ENCODE measurements around the gene ANKRD50. TPM values are rescaled to one million over a fixed set of nuclear protein-coding genes. Genes with fewer than 3 reads are reported as not detected.

Gene ANKRD50
- polyA plus RNA-seq, 1 donor: 65.3 TPM

DNA sequence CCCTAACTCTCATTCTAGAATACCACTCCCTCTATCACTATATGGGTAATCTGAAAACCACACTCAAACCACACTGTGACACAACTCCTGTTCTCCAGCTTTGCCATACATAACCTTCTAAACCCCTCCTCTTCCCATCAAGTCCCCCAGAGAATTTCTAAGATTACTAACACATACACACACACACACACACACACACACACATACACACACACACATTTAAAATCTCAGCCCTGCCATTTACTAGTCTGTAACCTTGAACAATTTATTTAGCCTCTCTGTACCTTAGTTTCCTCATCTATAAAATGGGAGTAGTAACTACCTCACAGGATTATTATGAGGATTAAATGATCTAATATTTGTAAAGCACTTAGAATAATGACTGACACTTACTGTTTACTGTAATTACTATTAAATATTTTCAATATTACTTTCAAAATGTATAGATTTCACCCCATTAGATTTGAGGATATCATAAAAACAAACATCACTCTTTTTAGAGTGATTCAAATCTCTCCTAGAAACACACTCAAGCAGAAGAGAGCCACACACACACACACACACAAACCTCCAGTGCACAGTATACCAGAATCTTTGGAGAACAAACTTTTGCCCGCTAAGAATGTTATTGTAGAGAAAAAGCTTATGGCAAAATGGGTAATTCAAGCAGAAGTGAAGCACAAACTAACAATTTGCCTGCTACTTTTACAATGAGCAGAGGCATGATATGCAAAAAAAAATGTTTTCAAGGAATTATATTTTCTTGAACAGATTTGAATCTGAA, 3.8 kb downstream of the ANKRD50 start:
- DNase-seq: no peak

DNA sequence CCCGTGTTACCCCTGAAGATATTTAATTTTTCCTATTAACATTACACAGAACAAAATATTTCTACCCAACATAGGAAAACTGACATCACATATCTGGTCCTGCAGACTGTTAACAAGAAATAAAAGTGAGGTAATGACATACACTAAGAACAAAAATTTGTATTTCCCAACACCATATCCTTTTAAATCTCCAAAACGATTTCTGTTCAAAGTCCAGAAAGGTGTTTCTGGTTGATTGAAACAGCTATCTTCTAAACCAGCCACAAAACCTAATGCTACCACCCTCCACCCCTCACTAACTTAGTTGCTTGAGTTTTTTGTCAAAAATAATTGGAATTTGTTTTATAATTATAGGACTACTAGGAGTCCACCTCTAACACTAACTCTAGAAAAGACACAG, 7.1 kb downstream of the ANKRD50 start:
- DNase-seq: no peak

DNA sequence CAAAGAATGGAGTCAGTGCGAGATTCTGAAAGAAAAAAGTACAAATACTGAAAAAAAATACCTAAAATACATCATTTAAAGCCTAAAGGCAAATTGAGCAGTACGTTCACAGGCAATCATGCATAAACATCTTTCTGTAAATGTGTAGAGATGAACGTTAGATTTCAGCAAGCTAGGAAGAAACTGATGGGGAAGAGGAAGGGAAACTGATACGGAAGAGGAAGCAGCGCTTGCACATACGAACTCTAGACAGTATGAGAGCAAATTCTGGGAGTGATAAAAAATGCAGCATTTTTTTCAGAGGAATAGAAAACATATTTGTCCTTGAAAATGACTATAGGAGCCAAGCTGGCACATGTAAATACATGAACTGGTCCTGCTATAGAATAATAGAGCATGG, 9.4 kb downstream of the ANKRD50 start:
- DNase-seq: no peak

DNA sequence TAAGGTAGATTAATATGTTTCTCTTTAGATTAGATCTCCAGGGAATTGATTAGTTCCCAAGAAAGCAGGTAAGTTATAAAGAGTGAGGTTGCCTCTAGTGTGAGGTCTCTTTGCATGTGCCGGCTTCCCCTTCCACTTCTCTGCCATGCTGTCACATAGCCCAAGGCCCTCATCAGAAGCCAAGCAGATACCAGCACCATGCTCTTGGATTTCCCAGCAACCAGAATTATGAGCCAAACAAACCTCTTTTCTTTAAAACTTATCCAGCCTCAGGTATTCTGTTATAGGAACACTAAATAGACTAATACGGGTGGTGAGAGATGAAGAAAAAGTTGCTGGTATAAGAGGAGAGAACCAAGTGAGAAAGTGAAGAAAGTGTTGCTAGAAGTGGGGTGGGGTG, 15.1 kb downstream of the ANKRD50 start:
- no peak for DNase-seq

DNA sequence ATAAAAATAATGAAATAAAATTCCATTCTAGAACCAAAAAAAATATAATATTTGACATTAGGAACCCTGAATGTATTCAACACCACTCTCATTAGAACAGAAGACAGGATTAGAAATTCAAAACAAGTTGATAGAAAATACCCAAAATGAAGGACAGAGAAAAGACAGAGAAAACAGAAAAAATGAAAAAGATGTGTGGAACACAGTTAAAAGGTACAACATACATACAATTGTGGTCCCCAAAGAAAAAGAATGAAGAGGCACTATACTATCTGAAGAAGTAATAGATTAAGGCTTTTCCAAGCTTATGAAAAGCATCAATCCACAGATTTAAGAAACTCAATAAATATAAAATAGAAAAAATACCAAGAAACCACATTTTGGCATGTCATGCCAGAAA, 16.4 kb downstream of the ANKRD50 start:
- no peak for DNase-seq

DNA sequence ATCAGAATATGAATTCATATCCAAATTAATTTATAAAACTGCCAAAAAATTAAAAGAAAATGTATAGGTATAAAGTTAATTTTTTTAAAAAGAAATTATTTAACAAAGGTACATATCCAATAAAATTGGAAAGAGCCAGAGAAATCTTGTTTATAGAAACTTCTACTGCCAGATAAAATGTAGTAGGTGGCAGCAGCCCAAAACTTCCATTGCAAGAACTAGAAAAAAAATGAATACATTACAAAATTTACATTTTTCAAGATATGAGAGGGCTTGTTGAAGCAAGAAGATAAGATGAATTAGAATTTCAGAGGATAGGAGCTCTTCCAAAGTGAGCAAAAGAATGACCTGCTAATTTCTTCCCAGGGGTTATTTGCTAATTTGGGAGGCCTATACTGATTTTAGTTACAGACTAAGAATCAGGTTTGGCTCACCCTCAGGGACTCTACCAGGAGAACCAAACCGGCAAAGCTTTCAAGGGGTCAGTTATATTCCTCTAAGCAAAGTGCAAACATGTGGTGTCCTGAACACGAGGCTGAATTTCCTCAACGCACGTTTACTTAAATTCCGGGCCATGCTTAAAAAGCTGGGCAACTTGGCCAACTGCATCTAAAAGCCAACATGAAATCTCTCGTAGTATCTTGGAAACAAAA, 17.5 kb downstream of the ANKRD50 start:
- no peak for DNase-seq

DNA sequence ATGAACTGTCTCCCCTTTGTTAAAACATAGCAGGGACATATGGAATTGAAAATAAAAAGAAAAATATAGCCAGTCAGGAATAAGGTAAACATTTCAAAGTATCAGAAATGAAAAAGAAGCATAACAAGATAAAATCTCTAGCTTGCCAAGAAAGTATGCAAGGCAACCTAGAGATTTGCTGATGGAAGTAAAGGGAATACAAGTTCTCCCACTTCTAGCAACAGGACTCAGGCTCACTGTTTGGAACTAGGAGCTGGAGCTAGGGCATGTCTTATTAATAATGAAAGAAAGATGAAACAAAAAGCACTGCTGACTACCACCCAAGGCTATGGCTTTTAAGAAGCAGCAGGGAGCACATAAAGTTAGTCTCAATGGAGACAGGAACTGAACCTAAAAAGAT, 18.2 kb downstream of the ANKRD50 start:
- DNase-seq: no peak

DNA sequence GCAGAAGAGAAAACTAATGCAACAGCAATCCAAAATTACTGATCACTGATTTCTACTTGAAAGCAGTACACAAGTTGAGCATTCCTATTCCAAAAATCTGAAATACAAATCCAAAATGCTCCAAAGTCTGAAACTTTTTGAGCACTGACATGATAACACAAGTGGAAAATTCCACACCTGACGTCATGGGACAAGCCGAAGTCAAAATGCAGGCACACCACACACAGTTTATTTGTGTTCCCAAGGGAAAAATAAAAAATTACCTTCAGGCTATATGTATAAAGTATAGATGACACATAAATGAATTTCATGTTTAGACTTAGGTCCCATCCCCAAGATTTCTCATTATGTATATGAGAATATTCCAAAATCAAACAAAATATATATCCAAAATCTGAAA, 20.7 kb downstream of the ANKRD50 start:
- no peak for DNase-seq

DNA sequence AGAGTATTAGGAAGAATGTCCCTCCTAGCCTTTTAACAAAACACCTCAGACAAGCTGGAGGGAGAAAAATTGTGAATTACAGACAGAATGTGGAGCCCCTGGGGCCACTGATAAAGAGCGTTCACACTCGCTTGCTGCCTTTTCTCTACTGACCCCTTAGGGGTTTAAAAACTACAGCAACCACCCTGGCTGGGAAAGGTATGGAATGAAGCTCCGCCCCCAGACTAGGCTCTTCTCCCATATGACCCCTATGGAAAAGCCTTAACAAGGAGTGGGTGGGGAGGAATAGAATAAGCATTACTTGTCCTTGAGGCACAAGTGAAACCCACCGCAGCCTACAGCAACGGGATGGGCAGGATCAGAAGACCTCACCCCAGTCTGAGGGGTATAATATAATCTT, 26.3 kb downstream of the ANKRD50 start:
- DNase-seq: no peak

DNA sequence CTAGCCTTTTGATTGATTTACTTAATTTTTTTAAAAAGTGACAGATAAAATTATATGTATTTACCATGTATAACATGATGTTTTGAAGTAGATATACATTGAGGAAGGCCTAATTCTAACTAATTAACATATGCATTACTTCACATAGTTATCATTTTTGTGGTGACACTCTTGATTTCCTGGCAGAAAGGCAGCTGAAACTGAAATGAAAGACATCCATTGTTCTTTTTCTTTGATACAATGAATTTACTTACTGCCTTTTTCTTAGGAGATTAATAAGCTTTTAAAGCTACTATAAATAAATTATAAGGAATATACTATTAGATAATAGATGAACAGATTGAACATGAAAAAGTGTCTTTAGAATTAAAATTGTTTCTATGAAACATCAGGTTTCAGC, 26.7 kb downstream of the ANKRD50 start:
- no peak for DNase-seq

DNA sequence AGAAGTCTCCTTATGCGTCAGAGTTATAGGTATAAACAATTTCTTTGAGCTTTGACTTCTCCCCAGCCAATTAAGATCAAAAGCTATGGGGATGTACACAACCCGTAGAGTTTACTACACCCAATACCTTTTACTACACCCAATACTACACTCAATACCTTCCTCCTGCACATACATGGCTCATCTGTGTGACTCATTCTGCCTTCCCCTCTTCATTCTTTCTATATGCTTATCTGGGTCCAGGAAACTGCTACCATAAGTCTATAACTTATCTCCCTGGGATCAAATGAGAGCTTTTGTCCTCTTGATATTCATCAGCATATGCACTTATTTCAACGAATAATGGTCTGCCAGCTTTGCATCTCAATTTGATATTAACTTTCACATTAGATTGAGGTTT, 28.2 kb downstream of the ANKRD50 start:
- DNase-seq: no peak

DNA sequence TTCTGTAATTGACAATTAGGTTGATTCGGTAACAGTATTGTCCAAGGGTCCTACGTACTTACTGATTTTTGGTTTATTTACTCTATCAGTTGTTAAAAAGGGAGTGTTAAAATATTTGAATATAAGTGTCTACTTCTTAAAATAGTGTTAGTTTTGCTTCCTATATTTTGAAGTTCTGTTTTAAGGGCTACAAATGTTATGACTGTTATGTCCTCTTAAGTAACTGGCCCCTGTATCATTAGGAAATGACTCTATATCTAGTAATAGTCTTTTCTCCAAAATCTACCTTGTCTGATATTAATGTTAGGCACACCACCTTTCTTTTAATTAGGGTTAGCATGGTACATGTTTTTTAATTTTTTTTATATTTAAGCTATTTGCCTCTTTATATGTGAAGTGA, 30.1 kb downstream of the ANKRD50 start:
- DNase-seq: no peak

DNA sequence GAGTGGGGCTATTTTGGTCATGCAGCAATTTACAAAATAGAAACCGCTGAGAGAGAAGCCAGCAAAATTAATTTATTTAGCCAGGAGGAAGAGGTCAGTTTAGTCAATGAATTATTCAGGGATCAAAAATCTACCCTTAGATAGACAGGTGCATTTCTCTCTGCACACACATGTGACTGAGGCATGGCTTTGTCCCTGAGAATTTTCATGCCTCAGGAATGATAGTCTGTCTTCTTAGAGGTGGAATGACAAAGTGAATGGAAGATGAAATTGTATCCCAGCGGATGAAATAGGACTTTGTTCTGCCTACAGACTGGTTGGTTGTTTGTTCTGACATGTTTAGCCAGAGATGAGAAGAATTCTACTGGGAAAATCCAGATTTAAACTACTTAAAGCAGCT, 46.0 kb downstream of the ANKRD50 start:
- DNase-seq: no peak

DNA sequence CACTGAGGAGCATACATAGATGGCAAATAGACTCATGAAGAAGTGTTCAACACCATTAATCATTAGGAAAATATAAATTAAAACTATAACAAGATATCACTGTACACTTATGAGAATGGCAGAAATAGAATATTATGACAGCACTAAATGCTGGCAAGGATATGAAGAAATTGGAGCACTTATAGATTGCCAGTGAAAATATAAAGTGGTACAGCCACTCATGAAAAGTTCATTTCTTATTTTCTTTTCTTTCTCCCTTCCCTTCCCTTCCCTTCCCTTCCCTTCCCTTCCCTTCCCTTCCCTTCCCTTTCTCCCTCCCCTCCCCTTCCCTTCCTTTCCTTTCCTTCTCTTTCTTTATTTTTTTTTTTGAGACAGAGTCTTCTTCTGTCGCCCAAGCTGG, 53.7 kb downstream of the ANKRD50 start:
- no peak for DNase-seq

DNA sequence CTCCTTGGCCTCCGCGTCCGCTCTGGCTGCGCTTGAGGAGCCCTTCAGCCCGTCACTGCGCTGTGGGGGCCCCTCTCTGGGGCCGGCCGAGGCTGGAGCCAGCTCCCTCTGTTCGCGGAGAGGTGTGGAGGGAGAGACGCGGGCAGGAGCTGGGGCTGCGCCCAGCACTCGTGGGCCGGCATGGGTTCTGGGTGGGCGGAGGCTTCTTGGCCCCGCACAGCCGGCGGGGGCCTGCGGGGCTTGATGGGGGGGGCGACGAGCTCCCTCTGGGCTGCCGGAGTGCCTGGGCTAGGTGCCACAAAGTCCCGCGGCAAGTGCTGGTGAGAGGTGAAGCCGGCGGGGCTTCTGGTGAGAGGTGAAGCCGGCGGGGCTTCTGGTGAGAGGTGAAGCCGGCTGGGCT, 61.9 kb downstream of the ANKRD50 start:
- DNase-seq: no peak

DNA sequence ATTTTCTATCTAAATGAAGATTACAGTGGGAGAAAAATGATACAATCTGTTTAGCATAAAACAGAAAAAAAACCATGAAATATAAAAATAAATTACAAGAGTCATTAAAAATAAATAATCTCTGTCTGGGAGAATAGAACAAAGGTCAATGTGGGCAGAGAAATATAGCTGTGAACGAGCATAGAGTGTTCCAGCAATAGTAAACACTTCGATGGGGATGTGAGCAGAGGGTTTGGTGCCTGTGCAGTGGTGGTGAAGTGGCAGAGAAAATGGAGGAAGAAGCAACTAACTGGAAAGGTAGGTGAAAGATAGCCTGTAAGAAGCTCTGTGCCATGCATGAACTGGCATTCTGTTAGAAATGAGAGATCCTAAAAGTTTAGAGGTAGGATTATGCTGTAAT, 64.9 kb downstream of the ANKRD50 start:
- DNase-seq: no peak

DNA sequence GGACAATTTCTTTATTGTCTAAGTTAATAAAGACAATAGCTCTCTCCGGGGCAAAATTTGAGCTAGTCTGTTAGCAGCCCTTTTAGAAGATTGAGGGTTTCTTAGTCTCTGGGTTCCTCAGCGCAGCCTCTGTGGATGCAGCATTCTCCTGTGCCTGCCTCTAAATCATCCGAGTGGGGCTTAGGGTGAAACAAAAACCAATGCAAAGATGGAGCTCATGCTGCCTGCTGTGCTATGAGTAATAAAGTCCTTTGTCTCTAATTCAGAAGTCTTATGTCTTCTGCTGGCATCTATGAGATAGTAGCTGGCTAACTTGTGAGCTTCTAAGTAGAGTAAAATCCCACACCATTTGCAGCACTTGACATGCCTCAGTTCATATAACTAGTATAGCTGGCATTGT, 67.9 kb downstream of the ANKRD50 start:
- no peak for DNase-seq

DNA sequence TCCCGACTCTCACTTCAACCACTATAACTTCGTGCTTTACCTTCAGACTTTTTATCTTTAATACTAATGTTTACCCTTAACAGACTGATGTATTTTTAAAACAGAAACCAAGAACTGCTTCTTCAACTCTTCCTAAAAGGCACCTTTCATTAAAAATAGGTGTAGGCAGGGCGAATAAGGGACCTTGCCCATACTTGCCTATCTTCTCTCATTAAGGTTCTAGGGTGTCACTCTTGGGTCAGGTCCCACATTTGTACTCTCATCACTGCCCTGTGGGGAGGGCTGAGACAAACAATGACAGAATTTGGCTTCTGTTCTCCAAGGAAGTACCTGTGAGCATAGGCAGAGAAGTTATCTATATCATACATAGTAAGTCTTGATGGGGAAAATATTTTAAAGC, 69.7 kb downstream of the ANKRD50 start:
- no peak for DNase-seq

DNA sequence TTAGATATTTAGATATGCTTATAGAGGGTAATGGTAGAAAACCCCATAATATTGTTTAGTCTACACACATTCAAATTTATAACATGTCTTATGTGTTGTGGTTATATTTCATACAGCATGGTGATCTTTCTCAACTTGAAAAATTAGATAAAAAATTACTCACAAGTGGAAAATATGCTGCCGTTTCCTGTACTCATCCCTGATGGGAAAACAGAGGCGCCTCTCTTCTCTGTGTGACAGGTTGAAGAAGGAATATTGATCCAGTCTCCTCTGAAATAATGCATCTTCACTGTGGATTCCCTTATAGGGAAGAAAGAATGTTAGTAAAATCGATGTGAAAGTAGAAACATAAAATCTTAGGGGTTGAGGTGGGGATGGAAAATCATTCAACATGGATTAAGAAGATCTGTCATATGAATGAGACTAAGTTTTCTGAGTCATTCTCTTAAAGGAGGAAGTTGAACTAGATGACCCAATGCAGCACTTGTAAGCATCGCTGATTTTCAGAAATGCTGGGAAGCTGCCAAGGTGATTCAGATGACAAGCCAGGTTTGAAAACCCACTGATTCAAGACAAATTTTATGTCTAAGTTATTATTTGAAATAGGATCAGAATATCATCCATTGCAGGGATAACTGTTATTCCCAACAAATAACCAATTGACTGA, 70.7 kb downstream of the ANKRD50 start:
- DNase-seq: peak; percentile 11

DNA sequence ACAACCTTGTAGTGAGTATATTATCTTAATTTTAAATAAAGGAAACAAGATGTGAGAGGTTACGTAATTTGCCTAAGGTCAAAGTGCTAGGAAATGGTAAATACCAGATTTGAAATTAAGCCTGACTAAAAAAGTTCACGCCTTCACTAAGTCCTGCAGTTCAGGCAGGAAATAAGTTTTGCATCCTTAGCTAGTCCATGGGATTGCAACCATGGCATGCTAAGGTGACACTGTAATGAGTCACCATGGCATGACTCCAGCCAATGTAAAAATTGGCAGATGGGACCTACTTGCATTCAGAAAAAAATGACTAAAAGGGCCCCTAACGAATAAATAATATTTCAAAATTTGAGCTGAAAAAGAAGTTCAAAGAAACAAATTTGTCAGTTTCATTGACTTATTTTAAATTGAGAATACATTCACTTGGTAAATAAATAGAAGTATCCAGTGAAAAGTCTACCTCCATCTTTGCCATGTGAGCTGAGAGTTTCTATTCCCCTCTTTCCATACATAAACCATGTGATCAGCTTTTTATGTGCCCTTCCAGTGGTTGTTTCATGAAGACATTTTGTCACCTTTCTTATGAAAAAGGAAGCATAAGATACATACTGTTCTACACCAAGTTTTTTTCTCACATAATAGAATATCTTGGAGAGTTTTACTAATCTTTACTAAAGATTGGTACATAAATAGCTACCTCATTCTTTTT, 72.4 kb downstream of the ANKRD50 start:
- no peak for DNase-seq

DNA sequence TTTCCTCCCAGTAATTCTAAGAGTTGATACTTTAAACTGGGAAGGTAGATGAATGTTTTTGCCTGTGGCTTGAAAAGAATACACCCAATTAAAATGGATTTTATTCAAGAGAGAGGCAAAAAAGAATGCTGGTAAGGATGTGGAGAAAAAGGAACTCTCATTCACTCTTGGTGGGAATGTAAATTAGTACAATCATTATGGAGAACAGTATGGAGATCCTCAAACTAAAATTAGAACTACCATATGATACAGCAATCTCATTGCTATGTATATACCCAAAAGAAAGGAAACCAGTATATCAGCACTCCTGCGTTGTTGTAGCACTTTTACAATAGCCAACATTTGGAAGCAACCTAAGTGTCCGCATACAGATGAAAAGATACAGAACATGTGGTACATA, 75.2 kb downstream of the ANKRD50 start:
- DNase-seq: no peak

DNA sequence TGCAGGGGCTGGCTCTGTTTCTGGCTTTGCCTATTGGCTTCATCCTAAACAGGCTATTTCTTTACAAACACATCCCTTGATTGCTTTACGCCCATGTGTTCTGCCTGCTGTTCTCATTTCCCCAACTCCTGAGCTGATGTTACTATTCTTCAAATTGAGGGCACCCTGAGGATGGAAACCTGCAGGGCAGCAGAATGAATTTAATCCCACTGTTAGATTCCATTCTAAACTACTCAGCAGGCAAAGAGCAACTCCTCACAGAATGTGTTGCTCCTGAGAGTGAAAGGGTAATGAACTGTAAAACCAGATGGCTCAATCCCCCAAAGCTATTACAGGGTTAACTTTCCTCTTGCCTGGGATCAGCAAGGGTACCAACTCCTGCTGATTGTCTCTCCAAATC, 75.7 kb downstream of the ANKRD50 start:
- no peak for DNase-seq

DNA sequence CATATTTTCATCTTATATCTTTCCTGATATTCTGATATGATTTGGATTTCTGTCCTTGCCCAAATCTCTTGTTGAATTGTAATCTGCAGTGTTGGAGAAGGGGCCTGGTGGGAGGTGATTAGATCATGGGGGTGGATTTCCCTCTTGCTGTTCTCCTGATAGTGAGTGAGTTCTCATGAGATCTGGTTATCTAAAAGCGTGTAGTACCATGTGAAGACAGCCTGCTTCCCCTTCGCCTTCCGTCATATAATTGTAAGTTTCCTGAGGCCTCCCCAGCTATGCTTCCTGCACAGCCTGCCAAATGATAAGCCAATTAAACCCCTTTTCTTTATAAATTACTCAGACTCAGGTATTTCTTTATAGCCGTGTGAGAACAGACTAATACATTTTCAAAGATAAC, 77.2 kb downstream of the ANKRD50 start:
- DNase-seq: no peak

All from hindlimb muscle (tissue), 1 donor.